Endothelial cell (in vitro differentiated cells): Measurements from ENCODE around the gene RSPH4A. TPM values are rescaled to one million over a fixed set of nuclear protein-coding genes. Genes with fewer than 3 reads are reported as not detected.

ENCODE experiments used
- DNase-seq: peaks from one replicate; pipeline ENCODE4 v3.0.0; 2021; ENCODE audit warnings: low spot score
- H3K27ac Mint-ChIP-seq: one replicate; pipeline ENCODE4 v1.8.0; 2021; ENCODE audit warnings: mixed read lengths, inconsistent platforms; ENCODE audit not compliant: unreplicated experiment
- H3K27me3 Mint-ChIP-seq: one replicate; pipeline ENCODE4 v1.8.0; 2021; ENCODE audit warnings: mild to moderate bottlenecking, moderate library complexity, mixed read lengths, inconsistent platforms; ENCODE audit not compliant: unreplicated experiment
- H3K36me3 Mint-ChIP-seq: one replicate; pipeline ENCODE4 v1.8.0; 2021; ENCODE audit warnings: mild to moderate bottlenecking, low read depth, mixed read lengths, inconsistent platforms; ENCODE audit not compliant: unreplicated experiment
- H3K4me1 Mint-ChIP-seq: one replicate; pipeline ENCODE4 v1.8.0; 2021; ENCODE audit warnings: mild to moderate bottlenecking, mixed read lengths, inconsistent platforms; ENCODE audit not compliant: unreplicated experiment
- H3K4me3 Mint-ChIP-seq: one replicate; pipeline ENCODE4 v1.8.0; 2021; ENCODE audit warnings: mild to moderate bottlenecking, mixed read lengths, inconsistent platforms; ENCODE audit not compliant: unreplicated experiment
- H3K9me3 Mint-ChIP-seq: one replicate; pipeline ENCODE4 v1.8.0; 2021; ENCODE audit warnings: mixed read lengths, inconsistent platforms; ENCODE audit not compliant: unreplicated experiment
- CTCF ChIP-seq: fragments of 200-600 bp; sonication (generic); IDR thresholded peaks from one replicate; pipeline ENCODE4 v1.5.0; 2021; ENCODE audit warnings: antibody characterized with exemption; ENCODE audit not compliant: unreplicated experiment
- long read RNA-seq: library from polyadenylated mRNA; unstranded; transcript quantifications from one replicate; pipeline ENCODE4 v2.0.0, GENCODE V29; 2020; ENCODE audit not compliant: unreplicated experiment
- total RNA-seq: library from RNA; stranded (reverse); fragmentation: NEBNext Ultra II Directional; extraction: Animal tissue kit (Norgen Biotek cat#: 25700); gene quantifications from one replicate; pipeline ENCODE4 v1.2.1, GENCODE V29; 2021; ENCODE audit not compliant: unreplicated experiment

The RSPH4A gene
- 1.3 TPM for total RNA-seq
- long read RNA-seq, partial matches to known transcripts, result 0 of 1 reads
- long read RNA-seq, other reads (novel, unspliced or antisense), result 0 of 1 reads

GRCh38 chr6:116615937-116616736 lies at the start of gene RSPH4A:
TSS of gene RSPH4A (plus strand) at chr6:116616479. CDS start at chr6:116616624, 145 bp downstream.
- Mint-ChIP-seq H3K27ac (peak within 1 kb of the TSS; percentile 97), H3K9me3 (no peaks in the 10 kb centered on the region), H3K36me3 (no peaks in the 10 kb centered on the region), H3K27me3 (peaks cover 6% of the 10 kb centered on the region), H3K4me3 (peak within 1 kb of the TSS; percentile 95), H3K4me1 (peaks cover 9% of the 10 kb centered on the region)
- no peak for TF ChIP-seq CTCF
- peak; percentile 87 for DNase-seq

GRCh38 chr6:116568111-116568510 lies 48.2 kb upstream of the RSPH4A start:
- no peak overlapping the region for H3K27ac Mint-ChIP-seq
- no peak for TF ChIP-seq CTCF
- H3K27me3 Mint-ChIP-seq, result peaks cover 12% of the 10 kb centered on the region
- DNase-seq, result no peak
- H3K4me1 Mint-ChIP-seq, result peaks cover 37% of the 10 kb centered on the region
- no peaks in the 10 kb centered on the region for H3K9me3 Mint-ChIP-seq
- peaks cover 7% of the 10 kb centered on the region for H3K36me3 Mint-ChIP-seq
- H3K4me3 Mint-ChIP-seq, result no peak overlapping the region

DNA sequence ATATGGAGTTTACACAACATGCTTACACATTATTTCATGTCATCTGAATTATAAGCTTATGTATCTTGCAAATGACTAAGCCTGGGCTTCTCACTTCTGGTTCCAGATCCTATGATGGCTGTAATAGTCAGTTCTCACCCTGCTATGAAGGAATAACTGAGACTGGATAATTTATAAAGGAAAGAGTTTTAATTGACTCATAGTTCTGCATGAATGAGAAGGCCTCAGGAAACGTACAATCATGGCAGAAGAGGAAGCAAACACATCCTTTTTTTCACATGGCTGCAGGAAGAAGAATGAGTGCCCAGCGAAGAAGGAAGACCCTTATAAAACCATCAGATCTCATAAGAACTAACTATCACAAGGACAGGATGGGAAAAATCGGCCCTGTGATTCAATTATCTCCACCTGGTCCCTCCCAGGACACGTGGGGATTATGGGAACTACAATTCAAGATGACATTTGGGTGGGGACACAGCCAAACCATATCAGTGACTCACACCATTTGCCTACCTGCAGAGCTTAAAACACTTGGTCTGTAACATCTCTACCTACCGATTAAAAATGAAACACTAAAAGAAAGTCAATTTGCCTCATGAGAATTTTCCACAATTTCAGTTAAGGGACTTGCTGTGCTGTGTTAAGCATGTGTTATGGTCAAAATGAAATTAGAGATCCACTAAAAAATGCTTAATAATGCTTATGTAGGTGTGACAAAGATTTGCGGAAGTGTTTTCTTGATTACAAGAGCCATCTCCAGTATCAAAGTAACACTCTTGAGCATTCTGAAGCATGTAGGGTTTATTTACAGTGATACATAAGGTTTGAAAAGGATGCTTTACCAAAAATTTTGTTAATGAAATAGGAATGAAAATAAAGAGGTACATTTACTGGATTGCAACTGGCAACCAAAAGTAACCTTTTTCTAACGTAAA lies 47.2 kb upstream of the RSPH4A start:
- Mint-ChIP-seq H3K27ac (peak overlapping the region; percentile 43), H3K9me3 (no peaks in the 10 kb centered on the region), H3K27me3 (peaks cover 9% of the 10 kb centered on the region), H3K4me3 (no peak overlapping the region), H3K4me1 (peaks cover 39% of the 10 kb centered on the region), H3K36me3 (peaks cover 6% of the 10 kb centered on the region)
- no peak for DNase-seq
- no peak for TF ChIP-seq CTCF

GRCh38 chr6:116570856-116571682 lies 45.2 kb upstream of the RSPH4A start, which contains the start of gene RWDD1:
TSS of gene RWDD1 (plus strand) at chr6:116571504. CDS start at chr6:116571583, 79 bp downstream.
- Mint-ChIP-seq H3K4me3 (peak within 1 kb of the TSS; percentile 100), H3K36me3 (no peaks in the 10 kb centered on the region), H3K4me1 (peaks cover 43% of the 10 kb centered on the region), H3K27me3 (peaks cover 7% of the 10 kb centered on the region), H3K9me3 (no peaks in the 10 kb centered on the region), H3K27ac (peak within 1 kb of the TSS; percentile 99)
- DNase-seq, result peak; percentile 99
- no peak for TF ChIP-seq CTCF
